KG1 (cell line): ENCODE data around the gene NEK4.
"Not testable (repeated sequence)": the region's sequence is repeated elsewhere in the genome, so short reads cannot be mapped to it uniquely, and the experiment has no call there.

Source experiments
- DNase-seq: peaks from one replicate; lab custom pipeline; 2025; lab: John Stamatoyannopoulos, UW

NEK4 gene

DNA sequence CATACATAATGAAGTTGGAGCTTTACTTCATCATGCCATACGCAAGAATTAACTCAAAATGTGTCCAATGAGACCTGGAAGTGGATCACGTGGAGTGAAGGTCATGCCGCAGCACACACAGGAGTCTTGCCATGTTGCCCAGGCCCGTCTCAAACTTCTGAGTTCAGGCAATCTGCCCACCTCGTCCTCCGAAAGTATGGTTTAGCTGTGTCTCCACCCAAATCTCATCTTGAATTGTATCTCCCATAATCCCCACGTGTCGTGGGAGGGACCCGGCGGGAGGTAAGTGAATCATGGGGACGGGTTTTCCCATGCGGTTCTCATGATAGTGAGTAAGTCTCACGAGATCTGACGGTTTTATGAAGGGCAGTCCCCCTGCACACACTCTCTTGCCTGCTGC is 39.1 kb downstream of the NEK4 start:
- no peak for DNase-seq

GRCh38 chr3:52730681-52731080 is 40.1 kb downstream of the NEK4 start:
- no peak for DNase-seq

GRCh38 chr3:52728753-52729152 is 42.0 kb downstream of the NEK4 start:
- not testable (repeated sequence) for DNase-seq

GRCh38 chr3:52724511-52724910 is 46.2 kb downstream of the NEK4 start:
- no peak for DNase-seq

- DNase-seq = no peak
Measured at GRCh38 chr3:52723935-52724334, 46.8 kb downstream of the NEK4 start.

DNA sequence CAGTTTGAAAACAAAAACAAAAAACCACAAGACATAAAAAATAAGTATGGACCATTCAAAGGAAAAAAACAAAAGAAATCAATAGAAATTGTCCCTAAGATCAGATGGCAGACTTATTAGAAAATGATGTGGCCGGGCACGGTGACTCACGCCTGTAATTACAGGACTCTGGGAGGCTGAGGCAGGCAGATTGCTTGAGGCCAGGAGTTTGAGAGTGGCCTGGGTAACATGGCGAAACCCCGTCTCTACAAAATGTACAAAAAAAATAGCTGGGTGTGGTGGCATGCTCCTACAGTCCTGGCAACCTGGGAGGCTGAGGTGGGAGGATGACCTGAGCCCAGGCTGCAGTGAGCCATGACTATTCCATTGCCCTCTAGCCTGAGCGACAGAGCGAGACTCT is 48.2 kb downstream of the NEK4 start:
- no peak for DNase-seq

GRCh38 chr3:52721730-52722008 is 49.1 kb downstream of the NEK4 start:
- no peak for DNase-seq

GRCh38 chr3:52721002-52721729 is 49.6 kb downstream of the NEK4 start:
- peak; percentile 53 for DNase-seq

DNA sequence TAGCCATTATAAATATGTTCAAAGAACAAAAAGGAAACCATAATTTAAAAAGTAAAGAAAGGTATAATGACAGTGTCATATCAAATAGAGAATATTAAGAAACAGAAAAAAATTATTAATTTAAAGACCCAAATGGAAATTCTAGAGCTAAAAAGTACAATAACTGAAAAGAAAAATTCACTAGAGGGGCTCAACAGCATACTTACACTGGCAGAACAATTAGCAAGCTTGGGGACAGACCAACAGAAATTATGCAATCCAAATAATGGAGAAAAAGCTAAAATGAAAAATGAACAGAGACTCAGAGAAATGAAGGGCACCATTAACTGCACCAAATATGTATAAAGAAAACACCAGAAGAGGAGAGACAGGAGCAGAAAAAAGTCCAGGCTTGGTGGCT is 51.1 kb downstream of the NEK4 start:
- no peak for DNase-seq

DNA sequence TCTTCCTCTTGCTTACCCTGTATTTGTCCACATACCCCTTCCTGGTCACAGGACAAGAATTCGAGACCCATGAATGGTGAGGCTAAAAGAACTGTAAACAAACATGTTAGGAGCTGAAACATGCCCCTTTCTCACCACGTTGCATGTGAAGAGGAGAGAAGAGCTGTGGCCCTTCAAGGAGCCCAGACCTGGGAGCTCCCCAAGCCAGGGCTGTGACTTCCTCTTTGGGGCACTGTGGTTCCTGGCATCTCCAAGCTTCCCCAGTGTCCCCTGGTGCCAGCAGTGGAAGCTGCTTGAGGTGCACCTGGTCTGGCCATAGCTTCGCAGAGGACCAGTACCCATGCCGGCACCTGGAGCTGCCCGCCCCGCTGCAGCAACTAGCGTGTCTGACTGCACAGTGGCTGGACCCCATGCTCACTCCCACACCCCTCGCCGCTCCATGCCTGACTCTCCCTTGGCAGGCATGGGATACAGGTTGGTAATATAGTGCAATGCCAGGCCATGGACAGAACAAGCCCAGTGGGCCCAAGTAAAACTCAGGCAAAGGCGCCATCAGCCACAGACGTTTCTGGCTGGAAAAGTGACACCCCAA is 54.9 kb downstream of the NEK4 start:
- DNase-seq = no peak

DNA sequence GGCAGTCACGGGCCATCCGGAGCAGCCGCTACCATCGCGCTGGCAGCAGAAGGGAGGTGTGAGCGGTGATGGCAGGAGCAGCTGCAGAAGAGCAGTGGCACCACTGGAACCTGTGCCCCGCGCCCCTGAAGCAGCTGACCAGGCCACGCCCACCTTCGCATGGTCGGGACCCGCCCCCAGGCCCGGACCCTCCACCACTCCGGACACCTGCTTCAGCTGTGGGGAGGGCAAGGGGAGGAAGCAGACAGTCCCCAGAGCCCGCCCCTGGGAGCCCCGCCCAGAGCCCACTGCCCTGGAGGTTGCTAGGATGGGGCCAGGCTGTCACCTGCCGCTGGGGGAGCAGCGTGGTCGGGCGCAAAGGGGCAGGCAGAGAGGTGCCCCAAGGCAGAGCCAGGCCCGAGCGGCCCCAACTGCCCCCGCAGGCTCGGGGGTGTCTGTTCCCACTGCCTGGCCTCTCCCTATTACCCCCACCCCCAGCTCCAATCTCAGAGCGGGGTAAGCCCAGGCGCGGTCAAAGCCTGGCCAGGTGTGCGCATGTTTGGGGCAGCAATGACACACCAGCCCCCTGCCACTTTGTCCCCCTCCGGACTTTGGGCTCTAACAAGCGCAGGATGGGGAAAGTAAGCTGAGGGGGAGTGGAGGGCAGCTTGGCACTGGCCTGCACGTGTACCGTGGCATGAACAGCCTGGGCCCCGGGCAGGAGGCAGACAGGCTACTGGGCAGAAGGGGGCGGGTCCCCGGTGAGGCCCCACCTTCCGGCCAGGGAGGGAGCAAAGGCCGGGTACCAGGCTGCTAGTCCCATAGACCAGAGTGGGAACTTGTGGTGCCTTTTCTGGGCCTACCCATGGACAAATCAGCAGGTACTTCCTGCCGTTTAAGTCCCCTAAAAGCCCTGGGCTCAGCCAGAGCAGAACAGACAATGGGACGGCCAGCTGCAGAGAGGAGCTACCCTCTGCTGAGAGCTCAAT is 56.1 kb downstream of the NEK4 start:
- no peak for DNase-seq

- DNase-seq = no peak
Measured at GRCh38 chr3:52712291-52713212, 58.2 kb downstream of the NEK4 start.

DNA sequence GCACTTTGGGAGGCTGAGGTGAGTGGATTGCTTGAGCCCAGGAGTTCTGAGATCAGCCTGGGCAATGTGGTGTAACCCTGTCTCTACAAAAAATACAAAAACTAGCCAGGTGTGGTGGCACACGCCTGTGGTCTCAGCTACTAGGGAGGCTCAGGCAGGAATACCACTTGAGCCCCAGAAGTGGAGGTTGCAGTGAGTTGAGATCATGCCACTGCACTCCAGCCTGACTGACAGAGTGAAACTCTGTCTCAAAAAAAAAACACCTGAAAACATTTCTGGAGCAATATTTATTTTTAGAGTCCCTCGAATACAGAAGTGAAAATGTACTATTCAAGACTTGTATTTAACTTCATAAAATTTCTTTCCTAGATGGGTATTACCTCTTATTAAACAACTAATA is 60.2 kb downstream of the NEK4 start:
- DNase-seq = no peak

DNA sequence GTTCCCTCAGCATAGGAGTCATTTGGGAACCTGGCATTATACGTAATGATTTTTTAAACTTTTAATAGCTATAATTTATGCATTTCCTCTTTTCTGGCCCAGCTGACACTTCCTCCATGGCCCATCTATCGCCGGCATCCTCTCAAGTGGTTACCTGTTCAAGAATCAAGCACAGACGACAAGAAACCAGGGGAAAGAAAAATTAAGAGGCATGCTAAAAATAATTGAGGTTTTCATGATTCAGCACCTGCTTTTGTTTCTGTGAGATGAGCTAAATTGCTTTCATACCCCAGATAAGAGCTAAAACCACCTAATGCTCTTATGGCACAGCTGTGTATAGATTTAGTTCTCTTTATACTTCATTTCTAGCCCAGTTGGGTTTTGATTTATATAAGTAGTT is 63.2 kb downstream of the NEK4 start:
- DNase-seq = no peak

DNA sequence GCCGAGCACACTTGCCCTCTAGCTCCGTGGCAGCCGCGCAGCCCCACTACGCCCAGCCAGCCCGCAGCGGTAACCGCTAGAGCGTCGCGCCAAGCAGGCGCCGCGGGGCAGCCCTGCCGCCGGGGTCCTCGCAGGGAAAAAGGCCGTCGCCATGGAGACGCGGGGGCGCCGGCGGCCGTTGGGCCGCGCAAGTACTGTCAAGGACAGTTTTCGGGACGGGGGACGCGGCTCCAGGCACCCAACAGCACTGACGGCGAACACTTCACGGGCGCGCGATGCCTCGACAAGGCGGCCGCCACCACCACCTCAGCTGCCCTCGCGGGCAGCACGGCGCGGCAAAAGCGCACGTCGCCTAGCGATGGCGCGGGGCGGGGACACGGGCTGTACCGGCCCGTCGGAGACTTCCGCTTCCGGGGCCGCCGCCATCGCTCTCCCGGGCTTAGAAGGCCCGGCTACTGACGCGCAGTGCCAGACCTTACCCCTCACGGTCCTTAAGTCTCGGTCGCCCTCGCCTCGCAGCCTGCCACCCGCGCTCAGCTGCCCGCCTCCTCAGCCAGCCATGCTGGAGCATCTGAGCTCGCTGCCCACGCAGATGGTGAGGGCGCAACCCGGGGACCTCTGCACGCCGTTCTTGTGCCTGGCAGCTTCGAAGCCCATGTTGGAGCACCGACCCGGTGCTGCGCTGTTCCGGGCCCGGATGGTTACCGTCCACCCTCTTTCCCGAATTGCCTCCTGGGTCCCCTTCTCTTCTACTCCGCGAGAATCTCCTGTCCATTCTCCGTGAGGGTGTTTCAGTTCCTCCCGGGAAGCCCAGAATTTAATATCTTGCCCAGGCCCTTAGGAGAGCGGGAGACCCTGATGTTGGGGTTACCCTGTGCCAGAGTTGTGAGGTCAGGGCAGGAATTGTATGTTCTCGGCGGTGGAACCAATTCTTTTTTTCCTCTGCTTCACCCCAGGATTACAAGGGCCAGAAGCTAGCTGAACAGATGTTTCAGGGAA is 64.8 kb downstream of the NEK4 start, which contains the start of the genes GLT8D1 and SPCS1:
GLT8D1 (minus strand) TSS at position 104 of the 999 bp plus-strand sequence. CDS start 5,331 bp downstream, outside the sequence.
SPCS1 (plus strand) TSS at position 419 of the 999 bp plus-strand sequence; CDS start at position 560, 141 bp downstream.
- peak; percentile 76 for DNase-seq

GRCh38 chr3:52705438-52705687 is 65.4 kb downstream of the NEK4 start:
- no peak for DNase-seq

GRCh38 chr3:52704611-52705437 is 65.9 kb downstream of the NEK4 start:
- DNase-seq = no peak

GRCh38 chr3:52703341-52703740 is 67.4 kb downstream of the NEK4 start:
- no peak for DNase-seq

- DNase-seq = no peak
Measured at GRCh38 chr3:52697632-52697965, 73.1 kb downstream of the NEK4 start.
